Measurements from ENCODE around the gene BLOC1S1. TPM values are rescaled to one million over a fixed set of nuclear protein-coding genes. Genes with fewer than 3 reads are reported as not detected.

BLOC1S1 gene
- total and polyA plus RNA-seq, 3 donors from 2014 or later: 108 to 145 (median 110) TPM

DNA sequence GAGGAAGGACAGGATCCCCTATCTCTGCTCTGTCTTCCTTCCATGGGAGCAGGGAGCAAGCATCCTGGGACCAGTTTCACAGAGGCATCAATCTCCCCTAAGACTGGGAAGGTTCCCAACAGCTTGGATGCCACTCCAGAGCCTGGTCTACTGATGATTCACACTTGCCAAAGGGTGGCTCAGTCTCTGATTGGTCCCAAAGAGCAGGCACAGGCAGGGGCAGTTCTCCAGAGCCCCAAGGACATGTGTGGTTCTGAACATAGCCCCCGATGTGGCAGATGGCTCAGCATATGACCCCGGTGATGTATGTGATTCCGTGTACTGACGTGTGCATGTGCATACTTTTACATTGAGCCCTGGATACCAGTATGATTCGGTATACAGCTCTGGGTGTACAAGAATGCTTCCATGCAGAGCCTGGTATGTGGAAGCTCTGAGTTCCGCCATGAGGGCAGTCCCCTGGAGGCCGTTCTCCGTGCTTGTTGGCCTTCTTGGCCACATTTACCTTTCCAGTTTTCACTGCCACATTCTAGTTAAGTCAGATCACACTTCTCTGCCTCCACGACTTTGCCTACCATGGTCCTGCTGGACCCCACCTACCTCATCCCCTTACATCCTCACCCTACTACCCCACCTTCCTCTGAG lies 29.4 kb upstream of the BLOC1S1 start:
- H3K27me3 ChIP-seq: no peaks in the 10 kb centered on the region
- no peak for DNase-seq
- intact Hi-C loops (cut with DNase I; ENCODE audit: low total_unique reads): no loop called here
- no peak overlapping the region for H3K27ac ChIP-seq
- H3K4me3 ChIP-seq: no peak overlapping the region
- H3K36me3 ChIP-seq (ENCODE audit: low read depth, missing control alignments): no peaks in the 10 kb centered on the region
- TF ChIP-seq POLR2A (IDR thresholded peaks at IDR 0.05): no peak
- TF ChIP-seq, protein P1, sequence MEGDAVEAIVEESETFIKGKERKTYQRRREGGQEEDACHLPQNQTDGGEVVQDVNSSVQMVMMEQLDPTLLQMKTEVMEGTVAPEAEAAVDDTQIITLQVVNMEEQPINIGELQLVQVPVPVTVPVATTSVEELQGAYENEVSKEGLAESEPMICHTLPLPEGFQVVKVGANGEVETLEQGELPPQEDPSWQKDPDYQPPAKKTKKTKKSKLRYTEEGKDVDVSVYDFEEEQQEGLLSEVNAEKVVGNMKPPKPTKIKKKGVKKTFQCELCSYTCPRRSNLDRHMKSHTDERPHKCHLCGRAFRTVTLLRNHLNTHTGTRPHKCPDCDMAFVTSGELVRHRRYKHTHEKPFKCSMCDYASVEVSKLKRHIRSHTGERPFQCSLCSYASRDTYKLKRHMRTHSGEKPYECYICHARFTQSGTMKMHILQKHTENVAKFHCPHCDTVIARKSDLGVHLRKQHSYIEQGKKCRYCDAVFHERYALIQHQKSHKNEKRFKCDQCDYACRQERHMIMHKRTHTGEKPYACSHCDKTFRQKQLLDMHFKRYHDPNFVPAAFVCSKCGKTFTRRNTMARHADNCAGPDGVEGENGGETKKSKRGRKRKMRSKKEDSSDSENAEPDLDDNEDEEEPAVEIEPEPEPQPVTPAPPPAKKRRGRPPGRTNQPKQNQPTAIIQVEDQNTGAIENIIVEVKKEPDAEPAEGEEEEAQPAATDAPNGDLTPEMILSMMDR (IDR thresholded peaks at IDR 0.05): no peak
- peaks cover 8% of the 10 kb centered on the region for H3K4me1 ChIP-seq
- 91 to 93% methylated on average over 8 to 9 of the region's 9 CpGs for WGBS, 2 donors
- no peaks in the 10 kb centered on the region for H3K9me3 ChIP-seq

DNA sequence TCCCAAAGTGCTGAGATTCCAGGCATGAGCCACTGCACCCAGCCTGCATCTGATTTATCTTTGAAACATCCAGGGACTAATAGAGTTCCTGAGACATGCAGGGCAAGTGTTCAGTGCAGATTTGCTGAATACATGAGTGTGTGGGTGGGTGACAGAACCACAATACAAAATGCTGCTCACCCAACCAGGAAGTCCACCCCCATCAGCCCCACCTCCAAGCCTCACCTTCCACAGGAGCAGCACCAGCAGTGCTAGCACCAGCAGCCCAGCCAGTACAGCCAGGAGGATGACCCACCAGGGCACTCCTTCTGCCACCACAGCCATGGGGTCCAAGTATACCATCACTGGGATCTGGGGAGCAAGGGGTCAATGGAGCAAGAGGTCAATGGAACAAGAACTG lies 28.1 kb upstream of the BLOC1S1 start:
- H3K27ac ChIP-seq: no peak overlapping the region
- H3K36me3 ChIP-seq (ENCODE audit: low read depth, missing control alignments): no peaks in the 10 kb centered on the region
- no peaks in the 10 kb centered on the region for H3K4me1 ChIP-seq
- TF ChIP-seq POLR2A (IDR thresholded peaks at IDR 0.05): no peak
- TF ChIP-seq, protein P1 (IDR thresholded peaks at IDR 0.05): no peak
- H3K27me3 ChIP-seq: no peaks in the 10 kb centered on the region
- H3K9me3 ChIP-seq: no peaks in the 10 kb centered on the region
- intact Hi-C loops (cut with DNase I; ENCODE audit: low total_unique reads): no loop called here
- DNase-seq: no peak
- H3K4me3 ChIP-seq: no peak overlapping the region

DNA sequence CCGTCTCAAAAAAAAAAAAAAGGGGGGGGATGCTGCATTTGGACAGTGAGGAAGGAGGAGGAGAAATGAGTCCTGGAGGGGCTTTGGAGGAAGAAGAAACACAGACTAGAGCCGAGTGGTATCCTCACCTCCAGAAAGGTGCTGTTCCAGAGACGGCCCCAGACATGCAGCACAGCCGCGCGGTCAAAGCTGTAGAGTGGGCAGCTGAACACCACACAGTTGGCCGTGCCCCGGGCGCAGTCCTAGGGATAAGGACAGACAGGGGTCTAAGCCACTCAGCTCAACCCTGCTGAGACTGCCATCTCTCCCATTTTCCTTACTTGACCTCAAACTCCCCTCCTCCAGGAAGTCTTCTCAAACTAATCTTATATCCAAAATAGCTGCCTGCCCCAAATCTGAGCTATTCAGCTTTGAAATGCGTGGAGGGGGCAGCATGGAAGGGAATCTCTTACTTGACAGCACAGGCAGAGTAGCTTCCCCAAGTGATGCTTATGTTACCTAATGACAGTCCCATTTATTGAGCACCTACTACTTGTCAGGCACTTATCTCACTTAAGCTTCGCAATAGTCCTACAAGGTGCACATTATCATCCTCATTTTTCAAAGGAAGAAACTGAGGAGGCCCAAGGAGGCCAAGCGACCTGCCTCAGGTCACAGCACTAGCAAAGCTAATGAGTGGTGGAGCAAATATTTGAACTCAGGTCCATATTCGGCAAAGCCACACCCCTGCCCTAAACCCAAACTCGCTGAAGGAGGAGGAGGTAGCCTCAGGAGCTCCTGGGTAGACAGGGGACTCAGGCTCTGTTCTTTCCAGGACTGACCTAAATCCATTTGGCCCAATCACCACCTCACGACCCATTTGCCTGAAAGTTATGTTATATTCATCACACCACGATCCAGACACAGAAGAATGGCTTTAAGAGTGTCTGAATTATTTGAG lies 26.9 kb upstream of the BLOC1S1 start:
- no peaks in the 10 kb centered on the region for H3K36me3 ChIP-seq (ENCODE audit: low read depth, missing control alignments)
- TF ChIP-seq, protein P1 (IDR thresholded peaks at IDR 0.05): no peak
- TF ChIP-seq POLR2A (IDR thresholded peaks at IDR 0.05): no peak

DNA sequence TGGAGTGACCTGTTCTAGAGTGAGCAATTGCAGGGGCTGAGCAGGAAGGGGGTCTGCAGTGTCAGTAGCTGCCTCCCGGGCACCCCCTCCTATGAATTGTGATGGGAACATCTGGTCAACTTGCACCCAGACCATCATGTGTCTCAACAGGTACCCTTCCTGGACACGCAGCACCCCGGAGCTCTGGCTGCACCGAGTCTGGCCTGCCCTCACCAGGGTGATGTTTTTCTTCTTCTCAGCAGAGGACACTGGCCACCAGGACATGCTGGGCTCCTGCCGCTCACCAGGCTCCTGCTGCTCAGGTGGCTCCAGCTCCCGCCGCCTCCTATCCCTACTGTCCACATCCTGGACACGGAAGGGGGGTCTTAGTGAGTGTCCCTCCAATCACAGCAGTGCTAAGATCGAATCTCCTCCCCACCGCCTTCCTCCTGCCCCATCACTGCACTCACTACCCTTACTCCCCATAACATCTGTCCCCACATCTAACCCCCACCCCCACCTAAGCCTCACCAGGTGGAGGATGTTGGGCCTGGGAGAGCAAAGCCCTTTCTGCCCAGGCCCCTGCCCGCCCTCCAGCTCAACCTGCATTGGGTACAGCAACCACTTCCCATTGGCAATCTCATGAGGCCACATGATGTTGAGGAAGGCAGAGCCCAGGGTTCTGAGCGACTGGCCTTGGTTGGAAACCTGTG lies 23.1 kb upstream of the BLOC1S1 start:
- Histone ChIP-seq H3K27me3 (no peaks in the 10 kb centered on the region), H3K4me3 (no peak overlapping the region), H3K4me1 (no peaks in the 10 kb centered on the region), H3K9me3 (no peaks in the 10 kb centered on the region), H3K36me3 (ENCODE audit: low read depth, missing control alignments) (no peaks in the 10 kb centered on the region), H3K27ac (no peak overlapping the region)
- intact Hi-C loops (cut with DNase I; ENCODE audit: low total_unique reads): no loop called here
- WGBS, 2 donors: 93 to 95% methylated on average over 12 of the region's 12 CpGs
- DNase-seq: no peak
- TF ChIP-seq, protein P1 (IDR thresholded peaks at IDR 0.05): no peak
- TF ChIP-seq POLR2A (IDR thresholded peaks at IDR 0.05): no peak

More for the DNA sequence above, 26.9 kb upstream of the BLOC1S1 start:
- Histone ChIP-seq H3K27ac (no peak overlapping the region), H3K9me3 (no peaks in the 10 kb centered on the region), H3K4me3 (no peak overlapping the region), H3K4me1 (no peaks in the 10 kb centered on the region), H3K27me3 (no peaks in the 10 kb centered on the region)
- DNase-seq: no peak
- intact Hi-C loops (cut with DNase I; ENCODE audit: low total_unique reads): no loop called here
- WGBS, 2 donors: 90 to 93% methylated on average over 13 to 16 of the region's 16 CpGs
